Measurements from ENCODE around the gene SLC6A15. TPM values are rescaled to one million over a fixed set of nuclear protein-coding genes. Genes with fewer than 3 reads are reported as not detected.

SLC6A15 gene
- 35.9 and 38.2 TPM in 2 replicates for total RNA-seq (2014; rRNA removed; shearing (Covaris generic))

GRCh38 chr12:84912198-84913128, at the start of gene SLC6A15:
TSS of gene SLC6A15 (minus strand) at chr12:84912799. CDS start at chr12:84892120, 20,679 bp downstream.

Small RNA genes within 50 kb of the gene (small RNA-seq; reads per million reads assigned to genes)
- gene AC128657.1, result not detected

Other genes starting within 250 kb of the SLC6A15 start
- gene TSPAN19, start 123.5 kb upstream of the SLC6A15 start, total RNA-seq (2014; rRNA removed; shearing (Covaris generic)), result 0.08 and 0.49 TPM in 2 replicates
- gene LRRIQ1, start 123.6 kb upstream of the SLC6A15 start, total RNA-seq (2014; rRNA removed; shearing (Covaris generic)), result 0.45 and 1.9 TPM in 2 replicates

Measured in A375 (cell line).